DND-41 (cell line): ENCODE results near the gene DSCAML1.
A peak's percentile ranks its signal among the peaks of the same experiment; 100 is the strongest.

ENCODE experiments used
- ATAC-seq: fragments of 200-7000 bp; cut with Tn5 transposase; 3 replicates; pipeline ENCODE4 v1.9.1; 2021; ENCODE audit warnings: low read depth; ENCODE audit not compliant: insufficient read depth
- DNase-seq: peaks from one replicate; pipeline ENCODE4 v3.0.0-alpha.2; 2020
- H2AFZ ChIP-seq: 2 replicates; pipeline ENCODE4 v1.6.0; 2012; ENCODE audit warnings: low read depth, low read length
- H3K27ac ChIP-seq: 2 replicates; pipeline ENCODE4 v1.5.1; 2012; ENCODE audit warnings: low read length, inconsistent platforms
- H3K27me3 ChIP-seq: fragments of 200-600 bp; sonication (generic); 2 replicates; pipeline ENCODE4 v1.6.0; 2012; ENCODE audit warnings: low read length, mild to moderate bottlenecking, inconsistent platforms; ENCODE audit not compliant: insufficient read depth, poor library complexity
- H3K36me3 ChIP-seq: 2 replicates; pipeline ENCODE4 v1.5.1; 2012; ENCODE audit warnings: low read length, inconsistent platforms; ENCODE audit not compliant: insufficient read depth
- H3K4me1 ChIP-seq: 2 replicates; pipeline ENCODE4 v1.5.1; 2012; ENCODE audit warnings: mild to moderate bottlenecking, low read length; ENCODE audit not compliant: insufficient read depth
- H3K4me2 ChIP-seq: 2 replicates; pipeline ENCODE4 v1.6.0; 2012; ENCODE audit warnings: mild to moderate bottlenecking, moderate library complexity, low read length, inconsistent platforms; ENCODE audit not compliant: insufficient read depth
- H3K4me3 ChIP-seq, 2 experiments: fragments of 200-600 bp in 1 of 2; shearing (Covaris generic) in 1 of 2; 2 replicates each; pipeline ENCODE4 v1.5.1; 2012 to 2016; ENCODE audit warnings: inconsistent platforms in 2 of 2, low read length in 2 of 2, mild to moderate bottlenecking in 2 of 2, low read depth in 1 of 2, moderate library complexity in 1 of 2
- H3K79me2 ChIP-seq: 2 replicates; pipeline ENCODE4 v1.6.0; 2012; ENCODE audit warnings: low read length, inconsistent platforms; ENCODE audit not compliant: insufficient read depth
- H3K9ac ChIP-seq: 2 replicates; pipeline ENCODE4 v1.6.0; 2012; ENCODE audit warnings: low read depth, mild to moderate bottlenecking, inconsistent platforms, low read length, moderate library complexity
- H3K9me3 ChIP-seq: 2 replicates; pipeline ENCODE4 v1.5.1; 2012; ENCODE audit warnings: low read length, moderate library complexity, mild to moderate bottlenecking, inconsistent platforms; ENCODE audit not compliant: insufficient read depth, severe bottlenecking
- H4K20me1 ChIP-seq: 2 replicates; pipeline ENCODE4 v1.6.0; 2012; ENCODE audit warnings: low read length; ENCODE audit not compliant: insufficient read depth
- CTCF ChIP-seq: IDR thresholded peaks from 2 replicates; pipeline ENCODE4 v1.5.1; 2012; ENCODE audit warnings: borderline replicate concordance, low read length, moderate library complexity, mild to moderate bottlenecking; ENCODE audit not compliant: poor library complexity, severe bottlenecking; ENCODE audit errors: extremely low read depth
- EZH2 ChIP-seq: IDR thresholded peaks from 3 replicates; pipeline ENCODE4 v1.6.1; 2012; ENCODE audit warnings: borderline replicate concordance, low read depth, mild to moderate bottlenecking, moderate library complexity, low read length, inconsistent platforms; ENCODE audit not compliant: severe bottlenecking

DSCAML1 gene

GRCh38 chr11:117830072-117830471, 33.1 kb upstream of the DSCAML1 start:
- H4K20me1 ChIP-seq = no peaks in the 10 kb centered on the region
- H2AFZ ChIP-seq = no peak overlapping the region
- H3K27ac ChIP-seq = peak overlapping the region; percentile 99
- TF ChIP-seq EZH2 = no peak
- no peak for TF ChIP-seq CTCF
- H3K9ac ChIP-seq = peak overlapping the region; percentile 40
- ATAC-seq (no peak), DNase-seq (no peak)
- H3K4me3 ChIP-seq = no peak overlapping the region
- H3K79me2 ChIP-seq = peaks cover 37% of the 10 kb centered on the region
- peaks cover 83% of the 10 kb centered on the region for H3K4me1 ChIP-seq
- peaks cover 17% of the 10 kb centered on the region for H3K36me3 ChIP-seq
- H3K27me3 ChIP-seq = no peaks in the 10 kb centered on the region
- H3K9me3 ChIP-seq = no peaks in the 10 kb centered on the region
- H3K4me2 ChIP-seq = peak overlapping the region; percentile 31

- Histone ChIP-seq H3K4me2 (peak overlapping the region; percentile 64), H3K4me3 (peak overlapping the region in 1 of 2 experiments; percentile 49; a peak in 1 of 4 replicates), H2AFZ (no peak overlapping the region), H3K27ac (peak overlapping the region; percentile 99), H3K4me1 (peaks cover 91% of the 10 kb centered on the region), H3K9ac (peak overlapping the region; percentile 64), H3K79me2 (peaks cover 44% of the 10 kb centered on the region), H3K9me3 (no peaks in the 10 kb centered on the region), H3K27me3 (no peaks in the 10 kb centered on the region), H3K36me3 (peaks cover 15% of the 10 kb centered on the region), H4K20me1 (no peaks in the 10 kb centered on the region)
- DNase-seq = no peak
- TF ChIP-seq EZH2 (no peak), CTCF (no peak)
- no peak for ATAC-seq
Observed at GRCh38 chr11:117829369-117829725, 32.3 kb upstream of the DSCAML1 start.

GRCh38 chr11:117828611-117829368, 31.8 kb upstream of the DSCAML1 start:
- Histone ChIP-seq H4K20me1 (no peaks in the 10 kb centered on the region), H3K9ac (peak overlapping the region; percentile 82), H2AFZ (no peak overlapping the region), H3K9me3 (no peaks in the 10 kb centered on the region), H3K27ac (peak overlapping the region; percentile 99), H3K4me2 (peak overlapping the region; percentile 64), H3K36me3 (peaks cover 15% of the 10 kb centered on the region), H3K4me3 (peak overlapping the region in 1 of 2 experiments; percentile 58; a peak in 2 of 4 replicates), H3K4me1 (peaks cover 96% of the 10 kb centered on the region), H3K79me2 (peaks cover 44% of the 10 kb centered on the region), H3K27me3 (no peaks in the 10 kb centered on the region)
- DNase-seq (peak; percentile 99), ATAC-seq (peak; percentile 70)
- no peak for TF ChIP-seq CTCF
- no peak for TF ChIP-seq EZH2
